Activated CD8-positive, alpha-beta T cell treated with anti-CD3 and anti-CD28 coated beads, Interleukin-2, amount 10 ng/mL, durations not matched to agents 7 days and 5 days (primary cell): ENCODE measurements around the gene CTSE. TPM values are rescaled to one million over a fixed set of nuclear protein-coding genes. Genes with fewer than 3 reads are reported as not detected.

Experiments
- ATAC-seq: fragments of 150-1000 bp; cut with Tn5 transposase; one replicate; pipeline ENCODE4 v1.10.0; 2021; ENCODE audit warnings: moderate library complexity
- CTCF ChIA-PET: fragments of 350-600 bp; sonication (Branson Sonifier 250); formaldehyde crosslinking; loops from one replicate; lab custom pipeline; 2021; ENCODE audit warnings: antibody characterized with exemption; lab: Charles Lee
- POLR2A ChIA-PET: fragments of 350-600 bp; sonication (Branson Sonifier 250); formaldehyde crosslinking; loops from one replicate; lab custom pipeline; 2021; ENCODE audit warnings: antibody characterized with exemption; lab: Charles Lee
- DNase-seq: peaks from one replicate; pipeline ENCODE4 v3.0.0-alpha.2; 2020
- H3K27ac Mint-ChIP-seq: one replicate; pipeline ENCODE4 v1.8.0; 2021; ENCODE audit warnings: mild to moderate bottlenecking, mixed read lengths
- H3K27me3 Mint-ChIP-seq: one replicate; pipeline ENCODE4 v1.8.0; 2021; ENCODE audit warnings: low read depth, mixed read lengths
- H3K36me3 Mint-ChIP-seq: one replicate; pipeline ENCODE4 v1.8.0; 2021; ENCODE audit warnings: low read depth, mixed read lengths
- H3K4me1 Mint-ChIP-seq: one replicate; pipeline ENCODE4 v1.8.0; 2021; ENCODE audit warnings: low read depth, mixed read lengths
- H3K4me3 Mint-ChIP-seq: one replicate; pipeline ENCODE4 v1.8.0; 2021; ENCODE audit warnings: mild to moderate bottlenecking, mixed read lengths
- H3K9me3 Mint-ChIP-seq: one replicate; pipeline ENCODE4 v1.8.0; 2022; ENCODE audit warnings: mixed read lengths; ENCODE audit not compliant: insufficient read depth
- total RNA-seq, 2 experiments: library from RNA; stranded (reverse); gene quantifications; one replicate each; pipeline ENCODE4 v1.2.3, GENCODE V29; 2021

CTSE gene
- total RNA-seq, 2 experiments from 2014 or later: not detected

GRCh38 chr1:206048582-206048981, 24.9 kb upstream of the CTSE start:
- Mint-ChIP-seq H3K36me3 (no peaks in the 10 kb centered on the region), H3K4me3 (no peak overlapping the region), H3K4me1 (peaks cover 31% of the 10 kb centered on the region), H3K27me3 (peaks cover 7% of the 10 kb centered on the region), H3K27ac (no peak overlapping the region), H3K9me3 (no peaks in the 10 kb centered on the region)
- POLR2A ChIA-PET: no interaction called here
- ATAC-seq (no peak), DNase-seq (no peak)
- CTCF ChIA-PET: interaction anchor here (1.1 kb wide), 1 partner anchor 18 kb away, joined by 5 read pairs; no protein-coding TSS in a partner anchor

GRCh38 chr1:206047271-206047670, 23.6 kb upstream of the CTSE start:
- no peaks in the 10 kb centered on the region for H3K36me3 Mint-ChIP-seq
- H3K9me3 Mint-ChIP-seq: no peaks in the 10 kb centered on the region
- ATAC-seq (no peak), DNase-seq (no peak)
- peaks cover 7% of the 10 kb centered on the region for H3K27me3 Mint-ChIP-seq
- H3K4me1 Mint-ChIP-seq: peaks cover 21% of the 10 kb centered on the region
- POLR2A ChIA-PET: no interaction called here
- no peak overlapping the region for H3K4me3 Mint-ChIP-seq
- no peak overlapping the region for H3K27ac Mint-ChIP-seq
- CTCF ChIA-PET: interaction anchor here (5.5 kb wide), 1 partner anchor 16 kb away, joined by 29 read pairs; no protein-coding TSS in a partner anchor

- DNase-seq: no peak
- H3K27ac Mint-ChIP-seq: no peak overlapping the region
- H3K36me3 Mint-ChIP-seq: no peaks in the 10 kb centered on the region
- ATAC-seq: no peak
- H3K4me1 Mint-ChIP-seq: peaks cover 7% of the 10 kb centered on the region
- ChIA-PET POLR2A (no interaction called here), CTCF (interaction anchor here (0.8 to 5.5 kb wide), 2 partner anchors 11 to 61 kb away, joined by 3 to 29 read pairs; no protein-coding TSS in a partner anchor)
- H3K27me3 Mint-ChIP-seq: peaks cover 29% of the 10 kb centered on the region
- no peak overlapping the region for H3K4me3 Mint-ChIP-seq
- H3K9me3 Mint-ChIP-seq: no peaks in the 10 kb centered on the region
These were observed 17.9 kb upstream of the CTSE start for GRCh38 chr1:206041640-206042039.

- ChIA-PET POLR2A (no interaction called here), CTCF (no interaction called here)
- ATAC-seq (no peak), DNase-seq (no peak)
- H3K27me3 Mint-ChIP-seq: peaks cover 33% of the 10 kb centered on the region
- H3K9me3 Mint-ChIP-seq: no peaks in the 10 kb centered on the region
- no peak overlapping the region for H3K4me3 Mint-ChIP-seq
- no peak overlapping the region for H3K27ac Mint-ChIP-seq
- no peaks in the 10 kb centered on the region for H3K36me3 Mint-ChIP-seq
- peaks cover 7% of the 10 kb centered on the region for H3K4me1 Mint-ChIP-seq
These were observed 16.6 kb upstream of the CTSE start for GRCh38 chr1:206040328-206040727.

GRCh38 chr1:206039046-206039973, 15.6 kb upstream of the CTSE start:
- Mint-ChIP-seq H3K4me3 (no peak overlapping the region), H3K27me3 (peaks cover 42% of the 10 kb centered on the region), H3K36me3 (no peaks in the 10 kb centered on the region), H3K4me1 (peaks cover 12% of the 10 kb centered on the region), H3K9me3 (no peaks in the 10 kb centered on the region), H3K27ac (no peak overlapping the region)
- CTCF ChIA-PET: interaction anchor here (0.7 to 0.9 kb wide), 2 partner anchors 9 to 64 kb away, joined by 3 read pairs; no protein-coding TSS in a partner anchor
- no peak for ATAC-seq
- DNase-seq: no peak
- POLR2A ChIA-PET: no interaction called here

- H3K27ac Mint-ChIP-seq: no peak overlapping the region
- ATAC-seq (no peak), DNase-seq (no peak)
- POLR2A ChIA-PET: no interaction called here
- H3K36me3 Mint-ChIP-seq: no peaks in the 10 kb centered on the region
- peaks cover 51% of the 10 kb centered on the region for H3K27me3 Mint-ChIP-seq
- CTCF ChIA-PET: interaction anchor here (1.0 to 1.2 kb wide), 3 partner anchors 10 to 68 kb away, joined by 3 to 4 read pairs (median 4); no protein-coding TSS in a partner anchor
- no peaks in the 10 kb centered on the region for H3K9me3 Mint-ChIP-seq
- peaks cover 12% of the 10 kb centered on the region for H3K4me1 Mint-ChIP-seq
- H3K4me3 Mint-ChIP-seq: no peak overlapping the region
These were observed 13.9 kb upstream of the CTSE start for GRCh38 chr1:206037581-206037980.

GRCh38 chr1:206036663-206037455, 13.2 kb upstream of the CTSE start:
- Mint-ChIP-seq H3K27ac (no peak overlapping the region), H3K27me3 (peaks cover 53% of the 10 kb centered on the region), H3K4me3 (no peak overlapping the region), H3K9me3 (no peaks in the 10 kb centered on the region), H3K4me1 (peaks cover 12% of the 10 kb centered on the region), H3K36me3 (no peaks in the 10 kb centered on the region)
- POLR2A ChIA-PET: no interaction called here
- DNase-seq: no peak
- no peak for ATAC-seq
- CTCF ChIA-PET: interaction anchor here (1.0 to 1.2 kb wide), 3 partner anchors 9 to 69 kb away, joined by 3 to 4 read pairs (median 4); no protein-coding TSS in a partner anchor

GRCh38 chr1:206035027-206035426, 11.3 kb upstream of the CTSE start:
- POLR2A ChIA-PET: no interaction called here
- H3K4me1 Mint-ChIP-seq: peaks cover 14% of the 10 kb centered on the region

GRCh38 chr1:206032380-206033140, 8.9 kb upstream of the CTSE start:
- ATAC-seq: no peak
- Mint-ChIP-seq H3K9me3 (no peaks in the 10 kb centered on the region), H3K4me3 (no peak overlapping the region), H3K27me3 (peaks cover 41% of the 10 kb centered on the region), H3K27ac (no peak overlapping the region), H3K36me3 (no peaks in the 10 kb centered on the region), H3K4me1 (peaks cover 7% of the 10 kb centered on the region)
- CTCF ChIA-PET: interaction anchor here (0.7 to 10.4 kb wide), 6 partner anchors 12 to 73 kb away, joined by 4 to 252 read pairs (median 16); no protein-coding TSS in a partner anchor
- DNase-seq: no peak
- POLR2A ChIA-PET: no interaction called here

More at GRCh38 chr1:206035027-206035426, 11.3 kb upstream of the CTSE start:
- ATAC-seq (no peak), DNase-seq (no peak)
- Mint-ChIP-seq H3K27ac (no peak overlapping the region), H3K36me3 (no peaks in the 10 kb centered on the region), H3K9me3 (no peaks in the 10 kb centered on the region), H3K4me3 (no peak overlapping the region), H3K27me3 (peaks cover 45% of the 10 kb centered on the region)
- CTCF ChIA-PET: interaction anchor here (1.0 to 10.4 kb wide), 3 partner anchors 10 to 243 kb away, joined by 3 to 252 read pairs (median 3); no protein-coding TSS in a partner anchor

- ATAC-seq (peak; percentile 98), DNase-seq (peak; percentile 79)
- H3K27me3 Mint-ChIP-seq: peaks cover 39% of the 10 kb centered on the region
- ChIA-PET POLR2A (interaction anchor here (1.3 kb wide), 1 partner anchor 76 kb away, joined by 5 read pairs; no protein-coding TSS in a partner anchor), CTCF (interaction anchor here (0.5 to 10.4 kb wide), 34 partner anchors 12 to 438 kb away, joined by 3 to 252 read pairs (median 5); partner anchors contain the start of gene RAB7B)
- H3K9me3 Mint-ChIP-seq: no peaks in the 10 kb centered on the region
- peaks cover 7% of the 10 kb centered on the region for H3K4me1 Mint-ChIP-seq
- H3K36me3 Mint-ChIP-seq: no peaks in the 10 kb centered on the region
- H3K27ac Mint-ChIP-seq: no peak overlapping the region
- H3K4me3 Mint-ChIP-seq: no peak overlapping the region
These were observed 7.0 kb upstream of the CTSE start for GRCh38 chr1:206030714-206031113.
